ENCODE results near the gene MGST2.

DNA sequence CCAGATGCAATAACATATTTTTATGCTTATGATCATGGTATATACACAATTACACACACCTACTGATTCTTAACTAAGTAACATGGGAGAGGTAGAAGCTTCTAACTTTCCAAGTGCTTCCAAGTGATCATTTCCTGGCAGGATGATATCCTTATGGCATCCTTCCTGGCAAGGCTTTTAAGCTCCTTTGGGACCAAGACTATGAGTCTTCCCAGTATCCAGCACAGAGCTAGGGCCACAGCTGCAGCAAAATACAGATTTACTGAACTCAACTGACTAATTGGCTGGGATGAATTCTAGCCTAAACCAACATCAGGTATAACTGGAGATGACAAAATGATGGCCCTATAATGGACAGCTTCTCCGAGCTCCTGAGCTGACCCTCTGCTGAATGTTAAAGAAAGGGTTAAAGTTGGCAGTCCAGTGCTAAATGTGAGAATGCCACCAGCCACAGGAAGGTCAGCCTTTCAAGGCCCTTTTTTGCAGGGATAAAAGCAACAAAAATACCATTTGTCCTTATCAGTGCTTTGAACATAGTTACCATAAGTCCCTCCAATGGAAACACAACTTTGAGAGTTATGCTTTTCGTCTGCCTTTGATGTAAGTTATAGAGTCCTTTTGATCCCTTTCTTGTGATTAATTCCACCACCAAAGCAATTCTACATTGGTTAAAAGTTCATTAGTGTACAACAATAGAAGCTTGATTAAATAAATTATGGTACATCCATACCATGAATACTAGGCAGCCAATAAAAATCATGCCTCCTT is 73.4 kb downstream of the MGST2 start:
- TF ChIP-seq, protein P1, sequence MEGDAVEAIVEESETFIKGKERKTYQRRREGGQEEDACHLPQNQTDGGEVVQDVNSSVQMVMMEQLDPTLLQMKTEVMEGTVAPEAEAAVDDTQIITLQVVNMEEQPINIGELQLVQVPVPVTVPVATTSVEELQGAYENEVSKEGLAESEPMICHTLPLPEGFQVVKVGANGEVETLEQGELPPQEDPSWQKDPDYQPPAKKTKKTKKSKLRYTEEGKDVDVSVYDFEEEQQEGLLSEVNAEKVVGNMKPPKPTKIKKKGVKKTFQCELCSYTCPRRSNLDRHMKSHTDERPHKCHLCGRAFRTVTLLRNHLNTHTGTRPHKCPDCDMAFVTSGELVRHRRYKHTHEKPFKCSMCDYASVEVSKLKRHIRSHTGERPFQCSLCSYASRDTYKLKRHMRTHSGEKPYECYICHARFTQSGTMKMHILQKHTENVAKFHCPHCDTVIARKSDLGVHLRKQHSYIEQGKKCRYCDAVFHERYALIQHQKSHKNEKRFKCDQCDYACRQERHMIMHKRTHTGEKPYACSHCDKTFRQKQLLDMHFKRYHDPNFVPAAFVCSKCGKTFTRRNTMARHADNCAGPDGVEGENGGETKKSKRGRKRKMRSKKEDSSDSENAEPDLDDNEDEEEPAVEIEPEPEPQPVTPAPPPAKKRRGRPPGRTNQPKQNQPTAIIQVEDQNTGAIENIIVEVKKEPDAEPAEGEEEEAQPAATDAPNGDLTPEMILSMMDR (IDR thresholded peaks at IDR 0.05; ENCODE audit: low read depth, low read length) = no peak
- TF ChIP-seq POLR2A (IDR thresholded peaks at IDR 0.05; ENCODE audit: extremely low read depth, insufficient read length) = no peak
